ENCODE results near the gene ADAM8. TPM values are rescaled to one million over a fixed set of nuclear protein-coding genes. Genes with fewer than 3 reads are reported as not detected.
"Not testable (repeated sequence)": the region's sequence is repeated elsewhere in the genome, so short reads cannot be mapped to it uniquely, and the experiment has no call there.

Gene ADAM8
- polyA plus RNA-seq, 1 experiment: 0.77 TPM

GRCh38 chr10:133224076-133224475 lies 52.6 kb downstream of the ADAM8 start:
- TF ChIP-seq CTCF (IDR thresholded peaks at IDR 0.05; ENCODE audit: insufficient read depth, low read depth, low read length): no peak
- Histone ChIP-seq H3K27me3 (ENCODE audit: control insufficient read depth, insufficient read depth, low read length) (peaks cover 7% of the 10 kb centered on the region), H3K4me3 (ENCODE audit: low read depth, low read length) (no peak overlapping the region), H3K36me3 (ENCODE audit: control insufficient read depth, insufficient read depth, low read length) (no peaks in the 10 kb centered on the region)
- CTCF ChIA-PET: no interaction called here
- POLR2A ChIA-PET: no interaction called here
- no peak for DNase-seq (ENCODE audit: low read depth)

DNA sequence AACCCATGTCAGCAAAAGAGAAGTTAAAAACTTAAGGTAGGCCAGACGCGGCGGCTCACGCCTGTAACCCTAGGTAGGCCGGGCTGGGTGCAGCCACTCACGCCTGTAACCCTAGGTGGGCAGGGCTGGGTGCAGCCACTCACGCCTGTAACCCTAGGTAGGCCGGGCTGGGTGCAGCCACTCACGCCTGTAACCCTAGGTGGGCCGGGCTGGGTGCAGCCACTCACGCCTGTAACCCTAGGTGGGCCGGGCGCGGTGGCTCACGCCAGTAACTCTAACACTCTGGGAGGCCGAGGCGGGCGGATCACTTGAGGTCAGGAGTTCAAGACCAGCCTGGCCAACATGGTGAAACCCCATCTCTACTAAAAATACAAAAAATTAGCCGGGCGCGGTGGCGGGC lies 54.9 kb downstream of the ADAM8 start:
- H3K27me3 ChIP-seq (ENCODE audit: control insufficient read depth, insufficient read depth, low read length); DNase-seq (ENCODE audit: low read depth); H3K4me3 ChIP-seq (ENCODE audit: low read depth, low read length); POLR2A ChIA-PET; CTCF ChIA-PET; H3K36me3 ChIP-seq (ENCODE audit: control insufficient read depth, insufficient read depth, low read length): not testable (repeated sequence)

DNA sequence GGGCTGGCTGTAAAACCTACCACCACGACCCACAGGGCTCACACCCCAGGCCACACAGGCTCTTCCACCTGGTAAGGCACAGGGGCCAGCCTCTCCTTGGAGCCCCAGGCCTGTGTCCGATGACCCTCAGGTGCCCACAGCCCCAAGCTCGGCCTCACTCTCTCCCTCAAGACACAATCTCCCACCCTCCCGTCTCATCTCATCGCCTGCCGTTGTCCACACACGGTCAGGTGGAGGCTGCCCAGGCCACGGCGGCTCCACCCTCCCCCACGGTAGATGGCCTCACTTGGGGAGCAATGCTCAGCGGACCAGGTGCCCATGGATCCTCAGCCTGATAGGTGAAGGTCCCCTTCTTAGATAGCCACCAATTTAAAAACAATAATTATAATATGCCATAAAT lies 55.3 kb downstream of the ADAM8 start:
- no peak for DNase-seq (ENCODE audit: low read depth)
- H3K4me3 ChIP-seq (ENCODE audit: low read depth, low read length): no peak overlapping the region
- no peaks in the 10 kb centered on the region for H3K27me3 ChIP-seq (ENCODE audit: control insufficient read depth, insufficient read depth, low read length)
- no peak for TF ChIP-seq CTCF (IDR thresholded peaks at IDR 0.05; ENCODE audit: insufficient read depth, low read depth, low read length)
- POLR2A ChIA-PET: no interaction called here
- CTCF ChIA-PET: no interaction called here
- no peaks in the 10 kb centered on the region for H3K36me3 ChIP-seq (ENCODE audit: control insufficient read depth, insufficient read depth, low read length)

- no peak for TF ChIP-seq CTCF (IDR thresholded peaks at IDR 0.05; ENCODE audit: insufficient read depth, low read depth, low read length)
- Histone ChIP-seq H3K27me3 (ENCODE audit: control insufficient read depth, insufficient read depth, low read length) (no peaks in the 10 kb centered on the region), H3K4me3 (ENCODE audit: low read depth, low read length) (no peak overlapping the region), H3K36me3 (ENCODE audit: control insufficient read depth, insufficient read depth, low read length) (no peaks in the 10 kb centered on the region)
- ChIA-PET CTCF (no interaction called here), POLR2A (no interaction called here)
- no peak for DNase-seq (ENCODE audit: low read depth)
Observed at GRCh38 chr10:133219782-133220181, 56.9 kb downstream of the ADAM8 start.

DNA sequence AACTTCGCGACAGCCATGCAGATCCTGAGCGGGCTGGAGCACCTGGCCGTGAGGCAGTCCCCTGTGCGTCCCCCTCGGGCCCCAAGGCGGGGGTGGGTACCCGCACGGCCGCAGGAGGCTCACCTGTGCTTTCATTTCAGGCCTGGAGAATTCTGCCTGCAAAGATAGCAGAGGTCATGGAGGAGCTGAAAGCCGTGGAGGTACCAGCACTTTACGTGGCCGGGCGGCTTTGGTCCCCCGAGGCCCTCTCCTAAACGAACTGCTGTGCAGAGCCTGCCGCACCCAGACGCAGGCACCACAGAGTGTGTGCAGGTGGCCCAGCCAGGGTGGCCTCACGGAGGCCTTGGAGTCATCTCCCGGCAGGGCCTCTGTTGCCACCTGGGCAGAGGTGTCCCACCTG lies 57.8 kb downstream of the ADAM8 start:
- Histone ChIP-seq H3K36me3 (ENCODE audit: control insufficient read depth, insufficient read depth, low read length) (no peaks in the 10 kb centered on the region), H3K27me3 (ENCODE audit: control insufficient read depth, insufficient read depth, low read length) (no peaks in the 10 kb centered on the region), H3K4me3 (ENCODE audit: low read depth, low read length) (no peak overlapping the region)
- no peak for TF ChIP-seq CTCF (IDR thresholded peaks at IDR 0.05; ENCODE audit: insufficient read depth, low read depth, low read length)
- no peak for DNase-seq (ENCODE audit: low read depth)
- CTCF ChIA-PET: interaction anchor here (0.8 kb wide), 1 partner anchor 39 kb away, joined by 4 read pairs; no protein-coding TSS in a partner anchor
- POLR2A ChIA-PET: no interaction called here

GRCh38 chr10:133217800-133218589 lies 58.7 kb downstream of the ADAM8 start:
- POLR2A ChIA-PET: no interaction called here
- CTCF ChIA-PET: no interaction called here
- Histone ChIP-seq H3K4me3 (ENCODE audit: low read depth, low read length) (no peak overlapping the region), H3K27me3 (ENCODE audit: control insufficient read depth, insufficient read depth, low read length) (no peaks in the 10 kb centered on the region), H3K36me3 (ENCODE audit: control insufficient read depth, insufficient read depth, low read length) (no peaks in the 10 kb centered on the region)
- no peak for DNase-seq (ENCODE audit: low read depth)
- TF ChIP-seq CTCF (IDR thresholded peaks at IDR 0.05; ENCODE audit: insufficient read depth, low read depth, low read length): no peak
